Measurements from ENCODE around the gene RALGPS1.

RALGPS1 gene, protein sequence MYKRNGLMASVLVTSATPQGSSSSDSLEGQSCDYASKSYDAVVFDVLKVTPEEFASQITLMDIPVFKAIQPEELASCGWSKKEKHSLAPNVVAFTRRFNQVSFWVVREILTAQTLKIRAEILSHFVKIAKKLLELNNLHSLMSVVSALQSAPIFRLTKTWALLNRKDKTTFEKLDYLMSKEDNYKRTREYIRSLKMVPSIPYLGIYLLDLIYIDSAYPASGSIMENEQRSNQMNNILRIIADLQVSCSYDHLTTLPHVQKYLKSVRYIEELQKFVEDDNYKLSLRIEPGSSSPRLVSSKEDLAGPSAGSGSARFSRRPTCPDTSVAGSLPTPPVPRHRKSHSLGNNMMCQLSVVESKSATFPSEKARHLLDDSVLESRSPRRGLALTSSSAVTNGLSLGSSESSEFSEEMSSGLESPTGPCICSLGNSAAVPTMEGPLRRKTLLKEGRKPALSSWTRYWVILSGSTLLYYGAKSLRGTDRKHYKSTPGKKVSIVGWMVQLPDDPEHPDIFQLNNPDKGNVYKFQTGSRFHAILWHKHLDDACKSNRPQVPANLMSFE

DNA sequence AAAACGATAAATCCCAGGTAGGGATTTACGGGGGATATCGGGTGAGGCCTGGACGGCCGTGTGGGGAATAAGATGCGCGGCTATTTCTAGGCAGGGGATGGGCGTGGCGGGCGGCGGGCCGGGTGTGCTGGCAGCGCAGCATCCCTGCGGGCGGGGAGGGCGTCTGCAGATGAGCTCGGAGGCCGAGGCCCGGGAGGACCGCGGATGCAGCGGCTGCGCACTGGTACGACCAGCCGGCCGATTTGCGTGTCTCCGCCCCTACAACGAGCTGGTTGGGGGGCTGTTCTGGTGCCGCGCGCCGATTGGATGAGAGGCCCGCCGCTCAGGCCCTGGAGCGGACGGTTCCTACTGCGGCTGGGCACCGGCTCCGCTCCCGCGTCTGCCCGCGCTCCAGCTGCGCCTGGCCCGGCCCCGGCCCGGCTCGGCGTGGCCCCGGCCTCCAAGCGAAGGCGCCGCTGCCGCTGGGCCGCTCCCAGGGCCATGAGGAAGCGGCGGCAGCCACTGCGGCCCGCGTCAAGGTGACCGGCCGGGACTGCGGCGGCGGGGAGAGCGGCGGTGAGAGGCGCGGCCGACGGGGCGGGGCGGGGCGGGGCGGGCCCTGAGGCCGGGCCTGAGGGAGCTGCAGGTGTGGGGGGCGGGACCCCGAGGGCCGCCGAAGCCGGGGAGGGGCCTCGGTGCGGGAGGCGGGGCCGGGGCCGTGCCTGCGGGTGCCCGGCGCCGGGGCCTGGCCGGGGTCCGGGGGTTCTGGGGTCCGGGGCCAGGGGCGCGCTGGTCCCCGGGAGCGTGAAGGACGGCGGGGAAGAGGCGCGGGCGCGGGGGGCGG, at the start of gene RALGPS1:
TSS of gene RALGPS1 (plus strand) at position 325 of the 823 bp plus-strand sequence. CDS start 47,508 bp downstream, outside the sequence.
- peak; percentile 84 for DNase-seq (ENCODE audit: low read depth)

DNA sequence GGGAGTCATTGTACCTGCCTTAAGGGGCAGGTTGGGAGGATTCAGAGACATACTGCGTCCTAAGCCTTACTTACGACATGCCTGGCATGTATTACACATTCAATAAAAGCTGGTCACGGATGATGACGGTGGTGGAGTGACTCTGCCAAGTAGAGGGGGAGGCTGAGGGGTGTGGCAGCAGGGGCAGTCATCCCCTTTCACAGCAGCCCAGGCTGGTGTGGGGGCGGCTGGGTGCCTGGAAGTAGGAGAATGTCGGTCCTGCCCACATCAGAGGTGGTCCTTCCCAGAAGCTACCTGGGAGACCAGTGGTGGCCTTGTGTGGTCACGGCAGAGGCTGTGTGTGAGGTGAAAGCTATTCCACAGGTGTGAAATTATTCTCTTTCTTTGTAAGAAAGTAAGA, 45.2 kb upstream of the RALGPS1 start:
- DNase-seq (ENCODE audit: low read depth), result no peak

DNA sequence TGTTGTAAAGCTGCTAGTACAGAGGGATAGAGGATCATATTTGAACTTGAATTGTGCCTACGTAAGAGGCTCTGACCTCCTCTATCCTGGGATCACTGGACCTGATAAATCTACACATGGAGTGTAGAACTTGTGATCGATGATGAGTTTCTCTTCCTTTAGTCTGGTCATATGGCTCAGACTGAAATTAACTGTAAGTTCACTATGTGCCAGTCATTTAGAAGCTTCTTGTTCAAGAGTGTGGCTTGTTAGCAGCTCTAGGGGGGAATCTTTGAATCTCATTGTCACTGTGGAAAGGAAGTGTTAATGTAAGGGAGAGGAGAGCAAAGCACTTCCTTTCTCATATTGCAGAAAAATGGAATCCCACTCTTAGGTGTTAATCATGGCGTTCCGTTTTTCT, 42.1 kb upstream of the RALGPS1 start:
- DNase-seq (ENCODE audit: low read depth), result no peak

DNA sequence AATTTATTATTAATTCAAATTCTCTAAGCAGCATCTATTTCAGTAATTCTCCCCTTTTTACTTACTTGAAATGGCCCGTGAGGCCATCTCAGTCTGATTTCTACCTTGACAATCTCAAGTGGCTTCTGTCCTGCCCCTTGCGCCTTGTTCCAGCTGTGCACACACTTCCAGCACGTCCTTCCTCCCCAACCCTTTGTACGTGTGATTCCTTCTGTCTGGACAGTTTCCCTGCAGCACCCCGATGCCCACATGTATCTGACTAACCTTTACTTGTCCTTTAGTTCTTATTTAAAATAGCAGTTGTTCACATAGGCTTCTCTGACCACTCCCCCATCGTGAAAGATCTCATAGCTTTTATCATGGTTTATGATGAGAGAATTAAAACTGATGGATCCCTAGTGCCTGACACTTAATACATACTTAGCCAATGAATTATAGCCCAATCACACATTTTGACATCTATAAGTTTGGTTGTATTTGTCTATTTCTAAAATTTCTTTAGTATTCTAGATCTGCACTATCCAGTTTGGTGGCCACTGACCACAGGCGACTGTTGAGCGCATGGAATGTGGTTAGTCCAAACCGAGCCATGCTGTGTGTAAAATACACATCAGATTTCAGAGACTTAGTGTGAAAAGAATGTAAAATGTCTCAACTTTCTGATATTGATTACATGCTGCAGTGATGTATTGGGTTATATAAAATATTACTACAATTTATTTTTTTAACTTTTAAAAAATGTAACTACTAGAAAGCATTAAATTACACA, 39.9 kb upstream of the RALGPS1 start:
- DNase-seq (ENCODE audit: low read depth), result no peak

DNA sequence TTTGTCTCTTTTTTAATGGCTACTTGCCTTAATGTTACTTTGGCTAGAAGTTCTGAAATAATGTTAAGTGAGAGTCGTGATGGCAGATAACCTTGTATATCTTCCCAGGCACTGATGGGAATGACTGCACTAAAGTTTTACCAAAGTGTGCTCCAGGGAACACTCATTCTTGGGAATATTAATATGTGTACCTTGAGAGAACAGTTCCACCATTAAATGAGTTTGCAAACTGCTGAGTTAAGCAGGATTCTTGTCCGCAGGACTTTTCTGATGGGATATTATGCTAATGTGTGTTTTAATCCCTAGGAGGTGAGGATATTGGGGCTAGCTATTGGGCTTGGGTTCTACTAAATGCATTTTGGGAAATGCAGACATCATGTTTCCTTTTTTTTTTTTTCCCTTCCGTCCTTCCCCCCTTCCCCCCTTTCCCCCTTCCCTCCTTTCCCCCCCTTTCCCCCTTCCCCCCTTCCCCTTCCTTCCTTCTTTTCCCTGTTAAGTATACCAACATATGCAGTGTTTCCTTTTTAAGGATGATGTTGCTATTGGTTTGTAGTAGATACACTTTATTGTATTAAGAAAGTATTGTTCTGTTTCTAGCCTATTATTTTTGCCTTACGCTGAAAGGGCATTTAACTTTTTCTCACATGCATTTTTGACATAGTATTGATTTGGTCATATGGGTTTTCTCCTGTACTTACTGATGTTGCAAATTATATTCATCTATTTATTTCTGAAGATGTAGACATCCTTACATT, 38.6 kb upstream of the RALGPS1 start:
- no peak for DNase-seq (ENCODE audit: low read depth)

DNA sequence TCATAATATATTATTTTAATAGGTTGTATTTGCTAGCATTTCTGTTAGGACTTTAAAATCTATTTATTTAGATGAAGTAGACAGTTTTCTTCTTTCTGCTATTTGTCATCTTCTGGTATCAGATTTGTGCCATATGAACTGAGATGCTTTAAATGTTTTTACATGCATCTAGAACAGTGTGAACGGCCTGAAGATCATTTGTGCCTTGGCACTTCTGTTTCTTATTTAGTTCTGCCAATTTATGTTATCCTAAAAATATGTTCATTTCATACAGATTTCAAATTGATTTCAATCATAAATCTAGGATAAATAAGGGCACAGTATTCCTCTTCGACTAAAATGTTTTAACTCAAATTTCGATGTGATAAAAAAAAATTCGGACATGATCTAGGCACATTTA, 38.1 kb upstream of the RALGPS1 start:
- DNase-seq (ENCODE audit: low read depth), result no peak

DNA sequence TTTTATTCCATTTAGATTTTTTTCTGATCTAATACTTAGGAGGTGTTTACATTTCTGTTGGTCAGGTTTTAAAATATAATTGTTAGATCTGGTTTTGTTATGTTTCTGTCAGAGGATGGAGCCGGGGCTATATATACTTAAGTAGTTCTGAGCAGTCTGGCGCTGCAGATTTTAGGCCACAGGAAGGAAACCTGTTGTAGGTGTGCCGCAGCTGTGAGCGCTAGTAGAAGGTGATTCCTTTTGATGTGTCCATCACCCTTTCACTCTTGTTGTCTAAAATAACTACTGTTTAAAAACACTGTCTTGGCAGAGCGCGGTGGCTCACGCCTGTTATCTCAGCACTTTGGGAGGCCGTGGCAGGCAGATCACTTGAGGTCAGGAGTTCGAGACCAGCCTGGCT, 37.2 kb upstream of the RALGPS1 start:
- no peak for DNase-seq (ENCODE audit: low read depth)

DNA sequence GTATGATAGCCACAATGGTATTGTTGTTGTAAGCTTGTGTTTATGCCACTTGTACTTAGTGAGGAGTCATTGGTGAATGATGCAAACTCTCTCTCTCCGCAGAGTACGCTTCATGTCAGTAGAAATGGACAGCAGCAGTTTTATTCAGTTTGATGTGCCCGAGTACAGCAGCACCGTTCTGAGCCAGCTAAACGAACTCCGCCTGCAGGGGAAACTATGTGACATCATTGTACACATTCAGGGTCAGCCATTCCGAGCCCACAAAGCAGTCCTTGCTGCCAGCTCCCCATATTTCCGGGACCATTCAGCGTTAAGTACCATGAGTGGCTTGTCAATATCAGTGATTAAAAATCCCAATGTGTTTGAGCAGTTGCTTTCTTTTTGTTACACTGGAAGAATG, 35.3 kb upstream of the RALGPS1 start:
- DNase-seq (ENCODE audit: low read depth), result no peak

DNA sequence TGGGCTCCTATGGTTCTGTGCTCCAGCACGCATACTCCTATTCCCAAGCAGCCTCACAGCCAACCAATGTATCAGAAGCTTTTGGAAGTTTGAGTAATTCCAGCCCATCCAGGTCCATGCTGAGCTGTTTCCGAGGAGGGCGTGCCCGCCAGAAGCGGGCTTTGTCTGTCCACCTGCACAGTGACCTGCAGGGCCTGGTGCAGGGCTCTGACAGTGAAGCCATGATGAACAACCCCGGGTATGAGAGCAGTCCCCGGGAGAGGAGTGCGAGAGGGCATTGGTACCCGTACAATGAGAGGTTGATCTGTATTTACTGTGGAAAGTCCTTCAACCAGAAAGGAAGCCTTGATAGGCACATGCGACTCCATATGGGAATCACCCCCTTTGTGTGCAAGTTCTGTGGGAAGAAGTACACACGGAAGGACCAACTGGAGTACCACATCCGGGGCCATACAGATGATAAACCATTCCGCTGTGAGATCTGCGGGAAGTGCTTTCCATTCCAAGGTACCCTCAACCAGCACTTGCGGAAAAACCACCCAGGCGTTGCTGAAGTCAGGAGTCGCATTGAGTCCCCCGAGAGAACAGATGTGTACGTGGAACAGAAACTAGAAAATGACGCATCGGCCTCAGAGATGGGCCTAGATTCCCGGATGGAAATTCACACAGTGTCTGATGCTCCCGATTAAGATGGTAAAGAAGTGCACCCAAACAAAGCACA, 34.2 kb upstream of the RALGPS1 start:
- DNase-seq (ENCODE audit: low read depth), result no peak

DNA sequence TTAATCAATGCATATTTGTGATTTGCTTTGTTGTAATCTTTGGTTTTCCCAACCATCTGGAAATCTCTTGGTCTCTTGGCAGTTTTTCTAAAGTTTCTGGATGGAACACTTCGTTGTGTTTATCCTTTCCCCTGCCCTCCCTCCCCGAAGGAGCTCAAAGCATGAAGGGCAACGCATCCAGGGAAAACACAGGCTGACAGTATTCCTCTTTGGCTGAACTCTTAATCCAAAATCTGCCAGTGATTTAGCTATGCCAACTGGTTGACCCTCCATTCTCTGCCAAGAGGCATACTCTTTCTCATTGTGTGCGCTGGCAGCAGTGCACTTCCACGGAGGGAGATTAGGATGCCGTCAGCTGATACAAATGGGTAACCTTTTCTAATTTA, 33.6 kb upstream of the RALGPS1 start:
- DNase-seq (ENCODE audit: low read depth), result no peak

DNA sequence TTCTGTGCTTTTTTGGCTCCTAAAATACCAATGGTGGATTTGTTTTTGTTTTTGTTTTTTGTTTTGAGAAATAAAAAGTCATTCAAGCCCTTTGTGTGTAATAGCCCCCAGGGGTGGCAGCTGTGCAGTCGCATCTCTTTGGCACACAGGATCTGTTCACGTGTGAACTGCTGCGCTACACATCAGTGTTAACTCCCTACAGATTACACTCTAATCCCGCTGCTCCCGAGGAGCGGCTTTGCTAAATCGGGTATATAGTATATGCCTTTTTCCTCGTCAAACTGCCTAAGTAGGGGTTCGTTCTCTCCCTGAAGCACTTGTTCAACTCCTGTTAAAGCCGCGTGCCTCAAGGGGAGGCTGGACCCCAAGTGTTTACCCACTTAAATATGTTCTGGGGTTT, 31.8 kb upstream of the RALGPS1 start:
- no peak for DNase-seq (ENCODE audit: low read depth)

DNA sequence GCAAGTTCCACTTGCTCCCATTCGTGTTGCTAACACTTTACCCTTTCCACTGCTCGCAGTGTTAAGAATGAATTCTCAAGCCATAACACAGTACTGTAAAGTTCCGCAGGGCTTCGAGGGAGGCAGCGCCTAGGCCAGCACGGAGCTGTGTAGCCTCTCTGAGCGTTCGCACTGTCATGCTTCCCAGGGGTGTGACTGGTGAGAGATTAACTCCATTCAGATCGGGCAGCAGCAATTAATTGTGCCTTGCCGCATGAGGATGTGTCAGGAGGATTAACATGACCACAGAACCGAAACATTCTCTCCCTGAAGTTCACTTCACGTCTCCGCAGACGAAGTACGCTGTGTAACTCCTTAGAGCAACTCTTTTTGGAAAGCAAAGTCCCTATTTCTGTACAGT, 30.9 kb upstream of the RALGPS1 start:
- no peak for DNase-seq (ENCODE audit: low read depth)

DNA sequence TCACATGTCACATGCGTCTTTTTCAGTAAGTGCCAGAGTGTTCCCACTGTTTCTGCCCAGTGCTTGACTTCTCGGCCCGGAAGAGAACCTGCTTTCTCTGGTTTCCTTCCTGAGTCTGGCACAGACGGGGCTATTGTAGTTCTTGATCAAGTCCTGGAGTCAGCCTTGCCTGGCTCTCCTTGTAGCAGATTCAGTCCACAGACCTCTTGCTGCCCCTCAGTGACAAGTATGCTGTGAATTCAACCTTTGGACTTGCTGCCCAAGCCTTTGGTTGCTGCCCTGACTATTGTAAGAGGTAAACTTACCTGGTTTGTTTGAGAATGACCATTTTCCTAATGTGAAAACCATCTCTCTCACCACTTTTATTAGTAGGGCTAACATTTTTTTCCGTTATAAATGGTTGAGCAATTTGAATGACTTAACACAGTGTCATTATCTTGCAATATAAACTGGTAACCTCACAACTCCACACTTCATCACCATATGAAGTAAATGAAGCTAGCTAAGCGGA, 29.4 kb upstream of the RALGPS1 start:
- DNase-seq (ENCODE audit: low read depth), result no peak

DNA sequence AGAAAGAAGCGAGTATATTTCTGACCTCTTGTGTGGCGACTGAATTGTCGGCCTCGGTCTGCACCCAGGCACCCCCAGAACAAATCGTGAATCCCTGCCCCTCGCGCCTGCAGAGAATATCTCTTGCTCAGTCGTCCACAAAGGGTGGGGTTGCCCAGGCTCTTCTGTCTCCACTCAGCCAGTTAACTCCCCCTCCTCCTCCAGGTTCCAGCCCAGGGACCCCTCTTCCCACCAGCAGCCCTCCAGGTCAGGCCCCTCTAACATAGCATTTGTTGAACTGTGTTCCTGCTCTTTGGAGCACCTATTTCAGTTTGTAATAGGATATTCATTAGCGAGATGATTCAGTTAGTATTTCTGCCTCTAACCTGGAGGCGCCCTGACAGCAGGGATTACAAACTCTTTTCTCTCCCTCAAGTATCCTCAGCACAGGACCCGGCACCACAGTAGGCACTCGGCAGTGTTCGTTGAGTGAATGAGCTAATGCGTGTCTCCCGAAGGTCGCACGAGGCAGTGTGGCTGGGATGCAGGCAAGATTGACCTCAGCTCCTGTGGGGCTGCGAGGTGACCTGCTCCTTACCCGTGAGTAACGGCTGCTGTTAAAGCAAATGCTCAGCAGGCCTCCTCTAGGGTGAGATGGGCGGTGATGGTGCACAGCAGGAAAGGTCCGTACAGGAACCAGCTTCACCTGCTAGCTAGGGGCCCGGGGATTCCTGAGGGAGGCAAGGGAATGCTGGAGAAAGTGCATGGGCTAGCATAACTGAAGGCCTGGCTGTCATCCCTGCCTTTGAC, 28.4 kb upstream of the RALGPS1 start:
- no peak for DNase-seq (ENCODE audit: low read depth)

DNA sequence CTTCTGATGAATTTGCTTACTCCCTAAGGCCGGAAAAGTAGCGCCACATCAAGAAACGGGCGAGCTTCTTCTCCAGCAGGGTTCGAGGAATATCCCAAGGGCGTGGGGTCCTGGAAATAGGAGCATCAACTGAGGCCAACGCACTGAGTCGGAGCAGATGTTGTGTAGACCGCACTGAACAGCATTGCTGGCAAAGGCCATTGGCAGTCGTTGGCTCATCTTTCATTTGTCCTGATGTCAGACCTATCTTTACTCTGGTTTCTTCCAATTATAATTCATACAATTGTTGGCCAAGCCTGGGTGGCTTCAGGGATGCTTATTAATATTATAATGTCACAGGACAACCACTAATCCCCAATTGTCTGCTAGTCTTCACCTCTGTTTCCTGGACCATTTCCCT, 27.7 kb upstream of the RALGPS1 start:
- DNase-seq (ENCODE audit: low read depth), result no peak

DNA sequence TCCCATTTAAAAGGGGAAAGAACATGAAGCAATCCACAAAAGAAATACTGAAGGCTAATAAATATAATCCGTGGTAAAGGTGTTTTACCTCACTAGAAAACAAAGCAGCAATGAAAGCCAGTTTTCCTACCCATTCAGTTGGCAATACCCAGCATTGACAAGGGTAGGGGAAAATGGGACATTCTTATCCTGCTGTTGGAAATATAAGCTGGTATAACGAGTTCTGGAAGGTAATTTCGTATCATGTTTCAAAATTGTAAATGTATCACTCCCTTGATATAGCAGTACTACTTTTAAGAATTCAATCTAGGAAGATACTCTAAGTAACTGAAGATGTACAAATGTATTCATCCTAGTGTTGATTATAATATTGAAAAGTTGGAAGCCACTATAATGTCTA, 22.9 kb upstream of the RALGPS1 start:
- no peak for DNase-seq (ENCODE audit: low read depth)

DNA sequence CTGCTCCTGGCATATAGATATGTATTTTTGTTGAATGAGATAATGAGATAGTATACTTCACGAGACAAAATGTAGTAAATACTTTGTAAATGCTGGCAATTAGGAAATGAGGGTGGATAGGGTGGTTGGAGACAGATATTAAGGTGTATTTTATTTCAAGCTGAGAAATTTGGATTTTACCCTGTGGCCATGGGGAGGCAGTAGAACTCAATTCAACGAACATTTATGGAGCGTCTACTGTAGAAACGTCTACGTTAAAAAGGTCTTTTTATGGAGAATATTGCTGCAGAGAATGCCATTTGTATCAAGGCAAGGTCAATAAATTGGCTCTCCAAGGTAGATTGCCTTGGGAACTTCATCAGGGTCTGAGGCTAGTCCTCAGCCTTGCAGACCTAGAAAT, 21.5 kb upstream of the RALGPS1 start:
- no peak for DNase-seq (ENCODE audit: low read depth)

DNA sequence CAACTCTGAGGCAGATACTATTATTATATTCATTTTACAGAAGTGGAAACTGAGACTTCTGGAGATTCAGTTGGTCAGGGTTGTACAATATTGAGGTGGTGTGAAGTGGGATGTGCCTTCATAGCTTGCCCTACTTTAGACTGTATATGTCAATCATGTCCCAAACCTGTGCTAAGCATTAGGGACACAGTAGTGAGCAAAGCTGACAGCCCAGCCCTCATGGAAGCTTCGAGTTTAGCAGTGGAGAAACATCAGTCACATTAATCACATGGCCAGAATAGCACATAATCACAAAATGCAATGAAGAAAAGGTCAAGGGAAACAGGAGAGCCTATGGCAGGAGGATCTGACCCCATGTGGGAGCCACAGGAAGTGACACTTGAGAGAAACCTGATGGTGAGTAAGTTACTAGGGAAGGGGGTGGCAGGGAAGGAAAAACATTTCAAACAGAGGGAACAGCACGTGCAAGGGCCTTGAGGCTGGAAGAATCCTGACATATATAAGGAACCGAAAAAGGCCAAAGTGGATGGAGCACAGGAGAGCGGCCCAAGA, 20.5 kb upstream of the RALGPS1 start:
- DNase-seq (ENCODE audit: low read depth), result no peak

DNA sequence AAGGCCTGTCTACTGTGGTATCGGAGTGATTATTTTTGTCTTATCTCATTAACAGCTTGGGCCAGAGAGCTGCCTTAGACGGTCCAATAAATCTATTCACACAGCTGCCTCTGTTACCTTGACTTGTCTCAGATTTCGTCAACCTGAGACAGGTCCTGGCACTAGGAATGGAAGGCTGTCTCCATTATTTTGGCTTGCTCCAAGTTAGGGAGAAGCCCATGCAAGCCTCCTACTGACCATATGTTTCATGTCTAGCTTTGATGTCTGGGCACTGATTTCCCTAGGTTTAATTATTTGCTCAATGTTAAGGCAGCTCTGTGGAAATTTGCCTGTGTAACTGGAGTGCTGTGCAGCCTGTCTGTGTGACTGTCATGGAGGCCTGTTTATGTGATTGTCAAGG, 12.4 kb upstream of the RALGPS1 start:
- no peak for DNase-seq (ENCODE audit: low read depth)

DNA sequence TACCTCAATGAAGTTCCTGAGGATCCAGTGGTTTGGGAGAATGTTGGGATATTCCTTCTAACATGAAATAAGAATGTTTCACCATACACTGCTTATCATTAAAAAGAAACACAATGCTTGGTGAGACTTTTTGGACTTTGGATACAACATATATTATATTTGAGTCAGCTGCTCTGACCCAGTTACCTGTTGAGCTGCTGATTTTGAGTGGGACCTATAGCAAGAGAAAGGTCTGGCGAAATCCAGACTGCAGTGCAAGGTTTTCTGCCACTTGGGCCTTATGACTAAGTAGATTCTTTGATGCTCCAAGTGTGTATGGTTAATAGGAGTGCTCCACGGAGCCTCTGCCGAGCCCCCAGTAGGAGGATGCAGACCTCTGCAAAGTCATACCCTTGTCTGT, 10.0 kb upstream of the RALGPS1 start:
- DNase-seq (ENCODE audit: low read depth), result no peak

Data from activated T-helper 9 cell treated with anti-CD3 and anti-CD28 coated beads, Interleukin-2, amount 50 U/mL, for 16 hours (primary cell).